HEK293 (cell line): ENCODE results near the gene FAM107A.
A peak's percentile ranks its signal among the peaks of the same experiment; 100 is the strongest.

Source experiments
- CTCF ChIA-PET: fragments of 350-600 bp; formaldehyde crosslinking; extraction: SDS; loops from one replicate; lab custom pipeline; 2021; ENCODE audit warnings: antibody characterized with exemption; lab: Yijun Ruan, JAX
- POLR2A ChIA-PET: fragments of 300-600 bp; formaldehyde crosslinking; extraction: SDS; loops from one replicate; lab custom pipeline; 2020; ENCODE audit warnings: antibody characterized with exemption, inconsistent platforms; lab: Yijun Ruan, JAX
- H3K27ac ChIP-seq: fragments of 200-500 bp; sonication (Bioruptor generic); 2 replicates; pipeline ENCODE4 v1.5.1; 2014; ENCODE audit warnings: low read depth, low read length, control low read depth, inconsistent platforms; ENCODE audit errors: extremely low read depth
- H3K36me3 ChIP-seq, 2 experiments: fragments of 200-500 bp in 1 of 2; sonication (Bioruptor generic) in 1 of 2; 1 replicate in 1 of 2; 2 replicates in 1 of 2; pipeline ENCODE4 v1.5.1; 2014 to 2017; ENCODE audit warnings: inconsistent platforms in 2 of 2, low read length in 2 of 2; ENCODE audit not compliant: control insufficient read depth in 2 of 2, insufficient read depth in 1 of 2
- H3K4me1 ChIP-seq: fragments of 200-500 bp; sonication (Bioruptor generic); 2 replicates; pipeline ENCODE4 v1.5.1; 2014; ENCODE audit warnings: mild to moderate bottlenecking, low read length, inconsistent platforms; ENCODE audit not compliant: control insufficient read depth, insufficient read depth
- H3K4me3 ChIP-seq: 2 replicates; pipeline ENCODE4 v1.5.1; 2011; ENCODE audit warnings: low read depth, mild to moderate bottlenecking, control low read depth, low read length, moderate library complexity
- H3K9me3 ChIP-seq: fragments of 200-500 bp; sonication (Bioruptor generic); 2 replicates; pipeline ENCODE4 v1.5.1; 2014; ENCODE audit warnings: low read depth, low read length, inconsistent platforms; ENCODE audit not compliant: control insufficient read depth, insufficient read depth
- GLI2 ChIP-seq: fragments of 450-650 bp; formaldehyde crosslinking; IDR thresholded peaks from 2 replicates; pipeline ENCODE4; 2017; ENCODE audit warnings: missing biosample characterization, missing genetic modification characterization, low read depth, borderline replicate concordance
- GLI4 ChIP-seq: fragments of 450-650 bp; formaldehyde crosslinking; IDR thresholded peaks from 2 replicates; pipeline ENCODE4 v1.5.1; 2016; ENCODE audit warnings: missing biosample characterization, missing genetic modification characterization
- IKZF3 ChIP-seq: fragments of 450-650 bp; IDR thresholded peaks from 2 replicates; pipeline ENCODE4 v1.5.0; 2018; ENCODE audit warnings: missing biosample characterization, mild to moderate bottlenecking, missing genetic modification characterization, moderate library complexity
- MYNN ChIP-seq: fragments of 450-650 bp; formaldehyde crosslinking; IDR thresholded peaks from 2 replicates; pipeline ENCODE4 v1.5.1; 2016; ENCODE audit warnings: missing biosample characterization, missing genetic modification characterization, borderline replicate concordance
- YY1 ChIP-seq: fragments of 450-650 bp; formaldehyde crosslinking; IDR thresholded peaks from 2 replicates; pipeline ENCODE4 v1.5.1; 2018; ENCODE audit warnings: missing biosample characterization, missing genetic modification characterization
- ZNF132 ChIP-seq: fragments of 450-650 bp; formaldehyde crosslinking; IDR thresholded peaks from 2 replicates; pipeline ENCODE4 v1.5.1; 2017; ENCODE audit warnings: missing biosample characterization, missing genetic modification characterization, borderline replicate concordance
- ZNF133 ChIP-seq: fragments of 450-650 bp; formaldehyde crosslinking; IDR thresholded peaks from 2 replicates; pipeline ENCODE4 v1.5.1; 2016; ENCODE audit warnings: missing biosample characterization, missing genetic modification characterization
- ZNF211 ChIP-seq: fragments of 450-650 bp; formaldehyde crosslinking; IDR thresholded peaks from 2 replicates; pipeline ENCODE4 v1.5.1; 2016; ENCODE audit warnings: low read depth, missing biosample characterization, missing genetic modification characterization
- ZNF311 ChIP-seq: fragments of 450-650 bp; formaldehyde crosslinking; IDR thresholded peaks from 2 replicates; pipeline ENCODE4 v1.5.1; 2017; ENCODE audit warnings: missing biosample characterization, missing genetic modification characterization, borderline replicate concordance
- ZNF335 ChIP-seq: fragments of 450-650 bp; formaldehyde crosslinking; conservative IDR thresholded peaks from 2 replicates; pipeline ENCODE4 v1.5.1; 2016; ENCODE audit warnings: missing biosample characterization, missing genetic modification characterization
- ZNF350 ChIP-seq: fragments of 450-650 bp; formaldehyde crosslinking; IDR thresholded peaks from 2 replicates; pipeline ENCODE4 v1.5.0; 2017; ENCODE audit warnings: missing biosample characterization, mild to moderate bottlenecking, missing genetic modification characterization
- ZNF514 ChIP-seq: fragments of 450-650 bp; formaldehyde crosslinking; IDR thresholded peaks from 2 replicates; pipeline ENCODE4 v1.5.1; 2016; ENCODE audit warnings: missing biosample characterization, missing genetic modification characterization
- ZNF629 ChIP-seq: fragments of 450-650 bp; formaldehyde crosslinking; IDR thresholded peaks from 2 replicates; pipeline ENCODE4 v1.5.1; 2017; ENCODE audit warnings: missing biosample characterization, missing genetic modification characterization
- ZNF654 ChIP-seq: fragments of 450-650 bp; formaldehyde crosslinking; IDR thresholded peaks from 2 replicates; pipeline ENCODE4 v1.5.1; 2016; ENCODE audit warnings: low read depth, missing biosample characterization, missing genetic modification characterization
- ZNF664 ChIP-seq: fragments of 450-650 bp; formaldehyde crosslinking; IDR thresholded peaks from 2 replicates; pipeline ENCODE4 v1.5.1; 2016; ENCODE audit warnings: missing biosample characterization, missing genetic modification characterization
- ZSCAN16 ChIP-seq: fragments of 450-650 bp; formaldehyde crosslinking; IDR thresholded peaks from 2 replicates; pipeline ENCODE4 v1.5.1; 2016; ENCODE audit warnings: missing biosample characterization, missing genetic modification characterization
- TF ChIP-seq, protein P1 (sequence below): fragments of 450-650 bp; formaldehyde crosslinking; IDR thresholded peaks from 2 replicates; pipeline ENCODE4 v1.5.1; 2016; ENCODE audit warnings: missing biosample characterization, missing genetic modification characterization
- TF ChIP-seq, protein P2 (sequence below): fragments of 450-650 bp; formaldehyde crosslinking; conservative IDR thresholded peaks from 2 replicates; pipeline ENCODE4 v1.5.1; 2016; ENCODE audit warnings: low read depth, missing biosample characterization, missing genetic modification characterization
- TF ChIP-seq, protein P3 (sequence below): fragments of 450-650 bp; formaldehyde crosslinking; IDR thresholded peaks from 2 replicates; pipeline ENCODE4 v1.5.1; 2016; ENCODE audit warnings: missing biosample characterization, missing genetic modification characterization
- TF ChIP-seq, protein P4 (sequence below): fragments of 450-650 bp; formaldehyde crosslinking; IDR thresholded peaks from 2 replicates; pipeline ENCODE4 v1.5.1; 2016; ENCODE audit warnings: missing biosample characterization, missing genetic modification characterization

FAM107A gene

DNA sequence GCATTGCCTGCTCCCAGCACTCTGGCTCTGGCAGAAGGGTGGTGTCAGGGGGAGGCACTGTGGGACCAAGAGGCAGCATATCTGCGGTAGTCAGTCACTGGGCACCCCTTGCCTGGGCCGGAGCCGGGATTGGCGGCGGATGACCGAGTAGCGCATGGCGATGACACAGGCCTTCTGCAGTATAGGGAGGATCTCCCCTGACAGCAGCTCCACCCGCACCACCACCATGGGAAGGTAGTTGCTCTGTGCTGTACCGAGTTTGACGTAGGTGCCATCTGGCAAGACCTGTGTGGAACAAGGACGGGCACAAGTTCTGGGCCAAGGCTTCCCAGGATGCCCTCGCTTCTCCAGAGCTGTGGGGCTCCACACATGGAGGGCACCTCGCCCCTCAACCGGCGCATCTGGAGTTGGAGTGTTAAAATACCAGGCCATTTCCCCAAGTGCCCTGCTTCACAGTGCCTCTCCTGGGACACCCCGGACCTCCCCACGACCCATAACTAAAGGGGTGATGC is 46.8 kb downstream of the FAM107A start (continued):
- TF ChIP-seq, protein P1, sequence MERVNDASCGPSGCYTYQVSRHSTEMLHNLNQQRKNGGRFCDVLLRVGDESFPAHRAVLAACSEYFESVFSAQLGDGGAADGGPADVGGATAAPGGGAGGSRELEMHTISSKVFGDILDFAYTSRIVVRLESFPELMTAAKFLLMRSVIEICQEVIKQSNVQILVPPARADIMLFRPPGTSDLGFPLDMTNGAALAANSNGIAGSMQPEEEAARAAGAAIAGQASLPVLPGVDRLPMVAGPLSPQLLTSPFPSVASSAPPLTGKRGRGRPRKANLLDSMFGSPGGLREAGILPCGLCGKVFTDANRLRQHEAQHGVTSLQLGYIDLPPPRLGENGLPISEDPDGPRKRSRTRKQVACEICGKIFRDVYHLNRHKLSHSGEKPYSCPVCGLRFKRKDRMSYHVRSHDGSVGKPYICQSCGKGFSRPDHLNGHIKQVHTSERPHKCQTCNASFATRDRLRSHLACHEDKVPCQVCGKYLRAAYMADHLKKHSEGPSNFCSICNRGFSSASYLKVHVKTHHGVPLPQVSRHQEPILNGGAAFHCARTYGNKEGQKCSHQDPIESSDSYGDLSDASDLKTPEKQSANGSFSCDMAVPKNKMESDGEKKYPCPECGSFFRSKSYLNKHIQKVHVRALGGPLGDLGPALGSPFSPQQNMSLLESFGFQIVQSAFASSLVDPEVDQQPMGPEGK (tag by site-specific recombination): no peak
- TF ChIP-seq GLI2 (no peak), ZNF311 (tag by site-specific recombination) (no peak), ZNF335 (no peak), ZNF664 (no peak)
- TF ChIP-seq, protein P2, sequence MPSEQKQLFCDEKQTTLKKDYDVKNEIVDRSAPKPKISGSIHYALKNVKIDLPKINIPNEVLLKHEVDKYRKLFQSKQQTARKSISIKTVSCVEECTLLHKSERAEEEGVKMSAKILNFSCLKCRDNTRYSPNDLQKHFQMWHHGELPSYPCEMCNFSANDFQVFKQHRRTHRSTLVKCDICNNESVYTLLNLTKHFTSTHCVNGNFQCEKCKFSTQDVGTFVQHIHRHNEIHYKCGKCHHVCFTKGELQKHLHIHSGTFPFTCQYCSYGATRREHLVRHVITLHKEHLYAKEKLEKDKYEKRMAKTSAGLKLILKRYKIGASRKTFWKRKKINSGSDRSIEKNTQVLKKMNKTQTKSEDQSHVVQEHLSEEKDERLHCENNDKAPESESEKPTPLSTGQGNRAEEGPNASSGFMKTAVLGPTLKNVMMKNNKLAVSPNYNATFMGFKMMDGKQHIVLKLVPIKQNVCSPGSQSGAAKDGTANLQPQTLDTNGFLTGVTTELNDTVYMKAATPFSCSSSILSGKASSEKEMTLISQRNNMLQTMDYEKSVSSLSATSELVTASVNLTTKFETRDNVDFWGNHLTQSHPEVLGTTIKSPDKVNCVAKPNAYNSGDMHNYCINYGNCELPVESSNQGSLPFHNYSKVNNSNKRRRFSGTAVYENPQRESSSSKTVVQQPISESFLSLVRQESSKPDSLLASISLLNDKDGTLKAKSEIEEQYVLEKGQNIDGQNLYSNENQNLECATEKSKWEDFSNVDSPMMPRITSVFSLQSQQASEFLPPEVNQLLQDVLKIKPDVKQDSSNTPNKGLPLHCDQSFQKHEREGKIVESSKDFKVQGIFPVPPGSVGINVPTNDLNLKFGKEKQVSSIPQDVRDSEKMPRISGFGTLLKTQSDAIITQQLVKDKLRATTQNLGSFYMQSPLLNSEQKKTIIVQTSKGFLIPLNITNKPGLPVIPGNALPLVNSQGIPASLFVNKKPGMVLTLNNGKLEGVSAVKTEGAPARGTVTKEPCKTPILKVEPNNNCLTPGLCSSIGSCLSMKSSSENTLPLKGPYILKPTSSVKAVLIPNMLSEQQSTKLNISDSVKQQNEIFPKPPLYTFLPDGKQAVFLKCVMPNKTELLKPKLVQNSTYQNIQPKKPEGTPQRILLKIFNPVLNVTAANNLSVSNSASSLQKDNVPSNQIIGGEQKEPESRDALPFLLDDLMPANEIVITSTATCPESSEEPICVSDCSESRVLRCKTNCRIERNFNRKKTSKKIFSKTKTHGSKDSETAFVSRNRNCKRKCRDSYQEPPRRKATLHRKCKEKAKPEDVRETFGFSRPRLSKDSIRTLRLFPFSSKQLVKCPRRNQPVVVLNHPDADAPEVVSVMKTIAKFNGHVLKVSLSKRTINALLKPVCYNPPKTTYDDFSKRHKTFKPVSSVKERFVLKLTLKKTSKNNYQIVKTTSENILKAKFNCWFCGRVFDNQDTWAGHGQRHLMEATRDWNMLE: no peak
- TF ChIP-seq, protein P3, sequence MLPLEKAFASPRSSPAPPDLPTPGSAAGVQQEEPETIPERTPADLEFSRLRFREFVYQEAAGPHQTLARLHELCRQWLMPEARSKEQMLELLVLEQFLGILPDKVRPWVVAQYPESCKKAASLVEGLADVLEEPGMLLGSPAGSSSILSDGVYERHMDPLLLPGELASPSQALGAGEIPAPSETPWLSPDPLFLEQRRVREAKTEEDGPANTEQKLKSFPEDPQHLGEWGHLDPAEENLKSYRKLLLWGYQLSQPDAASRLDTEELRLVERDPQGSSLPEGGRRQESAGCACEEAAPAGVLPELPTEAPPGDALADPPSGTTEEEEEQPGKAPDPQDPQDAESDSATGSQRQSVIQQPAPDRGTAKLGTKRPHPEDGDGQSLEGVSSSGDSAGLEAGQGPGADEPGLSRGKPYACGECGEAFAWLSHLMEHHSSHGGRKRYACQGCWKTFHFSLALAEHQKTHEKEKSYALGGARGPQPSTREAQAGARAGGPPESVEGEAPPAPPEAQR (tag by site-specific recombination): no peak

DNA sequence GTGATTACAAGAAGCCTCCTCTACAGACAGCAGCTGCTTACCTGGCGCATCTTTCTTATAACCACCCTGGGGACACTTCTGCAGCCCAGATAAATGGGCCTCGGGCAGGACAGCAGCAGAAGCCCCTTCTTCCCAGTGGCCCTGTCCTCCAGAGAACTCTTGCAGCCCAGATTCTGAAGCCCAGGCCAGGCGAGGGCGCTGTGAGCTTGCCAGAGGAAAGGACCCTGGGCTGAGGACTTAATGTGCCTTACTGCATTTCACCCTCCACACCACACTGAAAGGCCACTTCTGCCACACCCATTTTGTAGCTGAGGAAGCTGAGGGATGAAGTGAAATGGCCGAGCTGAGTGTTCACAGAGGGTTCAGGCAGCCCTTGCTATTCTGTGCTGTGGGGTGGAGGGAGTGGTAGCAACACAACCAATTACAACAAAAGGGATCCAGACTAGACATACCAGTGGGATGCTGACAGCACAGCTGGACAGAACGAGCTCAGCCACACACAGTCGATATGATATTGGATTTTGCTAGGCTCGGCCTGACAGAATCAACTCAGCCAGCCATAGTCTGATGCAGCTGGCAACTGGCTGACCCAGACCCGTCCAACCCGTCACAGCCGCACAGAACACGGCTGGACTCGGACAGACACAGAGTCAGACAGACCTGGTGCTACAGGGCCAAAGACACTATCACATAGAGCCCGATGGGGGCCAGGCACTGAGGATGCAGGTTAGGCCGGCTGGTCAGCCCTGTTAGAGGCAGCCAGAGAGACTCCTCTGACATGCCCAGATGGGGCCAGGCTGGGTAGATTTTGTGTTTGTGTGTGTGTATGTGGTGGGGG is 47.5 kb downstream of the FAM107A start:
- Histone ChIP-seq H3K4me1 (no peaks in the 10 kb centered on the region; the same call in 1 of the 2 replicates), H3K27ac (no peak overlapping the region), H3K4me3 (no peak overlapping the region), H3K36me3 (no peaks in the 10 kb centered on the region), H3K9me3 (no peaks in the 10 kb centered on the region)
- ChIA-PET POLR2A (no interaction called here), CTCF (interaction anchor here (0.9 to 2.5 kb wide), 11 partner anchors 8 to 322 kb away, joined by 3 to 14 read pairs (median 5); partner anchors contain the start of genes ACOX2 and KCTD6)
- TF ChIP-seq ZNF654 (tag by site-specific recombination) (peak; percentile 41), ZNF211 (tag by site-specific recombination) (no peak)

DNA sequence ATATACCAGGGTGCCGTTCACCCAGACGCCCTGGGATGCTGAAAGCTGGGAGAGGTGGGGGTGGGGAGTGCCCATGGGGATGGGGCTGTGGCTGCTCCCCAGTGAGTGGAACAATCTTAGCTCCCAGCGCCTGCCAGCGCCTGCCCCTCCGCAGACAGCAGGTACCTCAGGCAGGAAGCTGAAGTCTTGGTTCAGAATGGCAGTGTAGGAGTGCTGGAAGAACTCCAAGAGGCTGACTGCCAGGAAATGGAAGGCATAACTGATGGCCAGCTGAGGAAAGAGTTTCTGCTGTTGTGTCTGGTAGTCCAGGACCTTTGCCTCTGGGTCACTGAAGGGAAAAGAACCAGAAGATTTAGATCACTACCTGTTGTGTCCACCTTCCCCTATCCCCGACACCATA is 48.6 kb downstream of the FAM107A start:
- POLR2A ChIA-PET: interaction anchor here (1.0 kb wide), 1 partner anchor 36 kb away, joined by 3 read pairs; no protein-coding TSS in a partner anchor
- H3K9me3 ChIP-seq: no peaks in the 10 kb centered on the region
- H3K4me1 ChIP-seq: no peaks in the 10 kb centered on the region; the same call in 1 of the 2 replicates
- H3K36me3 ChIP-seq: no peaks in the 10 kb centered on the region
- H3K4me3 ChIP-seq: no peak overlapping the region
- CTCF ChIA-PET: interaction anchor here (0.7 to 2.5 kb wide), 9 partner anchors 9 to 321 kb away, joined by 3 to 14 read pairs (median 4); partner anchors contain the start of genes ACOX2 and KCTD6
- H3K27ac ChIP-seq: no peak overlapping the region
- TF ChIP-seq ZNF132 (tag by site-specific recombination) (no peak), ZNF350 (tag by site-specific recombination) (no peak), ZNF133 (no peak), YY1 (no peak), ZSCAN16 (no peak), IKZF3 (tag by site-specific recombination) (no peak), ZNF514 (no peak), GLI4 (tag by site-specific recombination) (no peak), MYNN (no peak), ZNF629 (tag by site-specific recombination) (no peak)
- TF ChIP-seq, protein P4, sequence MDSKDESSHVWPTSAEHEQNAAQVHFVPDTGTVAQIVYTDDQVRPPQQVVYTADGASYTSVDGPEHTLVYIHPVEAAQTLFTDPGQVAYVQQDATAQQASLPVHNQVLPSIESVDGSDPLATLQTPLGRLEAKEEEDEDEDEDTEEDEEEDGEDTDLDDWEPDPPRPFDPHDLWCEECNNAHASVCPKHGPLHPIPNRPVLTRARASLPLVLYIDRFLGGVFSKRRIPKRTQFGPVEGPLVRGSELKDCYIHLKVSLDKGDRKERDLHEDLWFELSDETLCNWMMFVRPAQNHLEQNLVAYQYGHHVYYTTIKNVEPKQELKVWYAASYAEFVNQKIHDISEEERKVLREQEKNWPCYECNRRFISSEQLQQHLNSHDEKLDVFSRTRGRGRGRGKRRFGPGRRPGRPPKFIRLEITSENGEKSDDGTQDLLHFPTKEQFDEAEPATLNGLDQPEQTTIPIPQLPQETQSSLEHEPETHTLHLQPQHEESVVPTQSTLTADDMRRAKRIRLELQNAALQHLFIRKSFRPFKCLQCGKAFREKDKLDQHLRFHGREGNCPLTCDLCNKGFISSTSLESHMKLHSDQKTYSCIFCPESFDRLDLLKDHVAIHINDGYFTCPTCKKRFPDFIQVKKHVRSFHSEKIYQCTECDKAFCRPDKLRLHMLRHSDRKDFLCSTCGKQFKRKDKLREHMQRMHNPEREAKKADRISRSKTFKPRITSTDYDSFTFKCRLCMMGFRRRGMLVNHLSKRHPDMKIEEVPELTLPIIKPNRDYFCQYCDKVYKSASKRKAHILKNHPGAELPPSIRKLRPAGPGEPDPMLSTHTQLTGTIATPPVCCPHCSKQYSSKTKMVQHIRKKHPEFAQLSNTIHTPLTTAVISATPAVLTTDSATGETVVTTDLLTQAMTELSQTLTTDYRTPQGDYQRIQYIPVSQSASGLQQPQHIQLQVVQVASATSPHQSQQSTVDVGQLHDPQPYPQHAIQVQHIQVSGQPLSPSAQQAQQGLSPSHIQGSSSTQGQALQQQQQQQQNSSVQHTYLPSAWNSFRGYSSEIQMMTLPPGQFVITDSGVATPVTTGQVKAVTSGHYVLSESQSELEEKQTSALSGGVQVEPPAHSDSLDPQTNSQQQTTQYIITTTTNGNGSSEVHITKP (tag by site-specific recombination): peak; percentile 61
